ENCODE data around the gene NELFA.

DNA sequence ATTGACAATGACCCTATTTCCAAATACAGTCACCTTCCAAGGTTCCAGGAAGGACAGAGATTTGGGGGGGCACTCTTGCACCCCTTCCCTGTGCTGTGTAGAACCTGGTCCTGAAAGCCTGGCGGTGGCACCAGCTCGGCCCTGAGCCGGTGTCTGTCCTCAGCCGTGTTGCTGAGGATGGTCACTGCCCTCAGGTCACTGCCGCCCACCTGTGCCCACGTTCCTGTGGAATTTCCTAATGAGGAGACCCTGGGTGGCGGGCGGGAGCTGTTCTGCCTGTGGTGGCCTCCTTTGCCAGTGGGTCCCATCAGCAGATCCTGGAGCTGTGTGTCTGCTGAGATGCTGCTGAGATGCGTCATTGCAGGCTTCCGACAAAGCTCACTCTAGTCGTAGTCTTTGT, 32.9 kb downstream of the NELFA start:
- TF ChIP-seq, protein P1, sequence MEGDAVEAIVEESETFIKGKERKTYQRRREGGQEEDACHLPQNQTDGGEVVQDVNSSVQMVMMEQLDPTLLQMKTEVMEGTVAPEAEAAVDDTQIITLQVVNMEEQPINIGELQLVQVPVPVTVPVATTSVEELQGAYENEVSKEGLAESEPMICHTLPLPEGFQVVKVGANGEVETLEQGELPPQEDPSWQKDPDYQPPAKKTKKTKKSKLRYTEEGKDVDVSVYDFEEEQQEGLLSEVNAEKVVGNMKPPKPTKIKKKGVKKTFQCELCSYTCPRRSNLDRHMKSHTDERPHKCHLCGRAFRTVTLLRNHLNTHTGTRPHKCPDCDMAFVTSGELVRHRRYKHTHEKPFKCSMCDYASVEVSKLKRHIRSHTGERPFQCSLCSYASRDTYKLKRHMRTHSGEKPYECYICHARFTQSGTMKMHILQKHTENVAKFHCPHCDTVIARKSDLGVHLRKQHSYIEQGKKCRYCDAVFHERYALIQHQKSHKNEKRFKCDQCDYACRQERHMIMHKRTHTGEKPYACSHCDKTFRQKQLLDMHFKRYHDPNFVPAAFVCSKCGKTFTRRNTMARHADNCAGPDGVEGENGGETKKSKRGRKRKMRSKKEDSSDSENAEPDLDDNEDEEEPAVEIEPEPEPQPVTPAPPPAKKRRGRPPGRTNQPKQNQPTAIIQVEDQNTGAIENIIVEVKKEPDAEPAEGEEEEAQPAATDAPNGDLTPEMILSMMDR (IDR thresholded peaks at IDR 0.05; ENCODE audit: insufficient read depth, low read length, poor library complexity, severe bottlenecking): no peak
- TF ChIP-seq EZH2phosphoT487 (conservative IDR thresholded peaks at IDR 0.05; ENCODE audit: low read length): no peak

Data from SU-DHL-6 (cell line).